IMR-90 (cell line): ENCODE measurements around the gene ABR.

Experiments used
- CEBPB ChIP-seq: IDR thresholded peaks from 2 replicates; pipeline ENCODE4 v1.6.1; 2012; ENCODE audit warnings: low read depth, low read length, improper control_type of control experiment
- CHD1 ChIP-seq: IDR thresholded peaks from 2 replicates; pipeline ENCODE4 v1.6.1; 2012; ENCODE audit warnings: low read depth, low read length, improper control_type of control experiment
- ELK1 ChIP-seq: fragments of 150-350 bp; IDR thresholded peaks from 2 replicates; pipeline ENCODE4 v1.6.1; 2016; ENCODE audit warnings: low read depth, mild to moderate bottlenecking, low read length, moderate library complexity, borderline replicate concordance
- MAZ ChIP-seq: IDR thresholded peaks from 2 replicates; pipeline ENCODE4 v1.6.1; 2012; ENCODE audit warnings: low read depth, mild to moderate bottlenecking, low read length, improper control_type of control experiment, moderate library complexity, borderline replicate concordance
- MXI1 ChIP-seq: IDR thresholded peaks from 2 replicates; pipeline ENCODE4 v1.6.1; 2012; ENCODE audit warnings: low read depth, mild to moderate bottlenecking, low read length, moderate library complexity, borderline replicate concordance
- NFE2L2 ChIP-seq: fragments of 150-350 bp; IDR thresholded peaks from 2 replicates; pipeline ENCODE4 v1.6.1; 2016; ENCODE audit warnings: low read depth, mild to moderate bottlenecking, low read length
- POLR2A ChIP-seq: IDR thresholded peaks from 2 replicates; pipeline ENCODE4 v1.6.1; 2012; ENCODE audit warnings: mild to moderate bottlenecking, low read depth, low read length
- RAD21 ChIP-seq: IDR thresholded peaks from 2 replicates; pipeline ENCODE4 v1.6.1; 2012; ENCODE audit warnings: low read length, improper control_type of control experiment
- RCOR1 ChIP-seq: IDR thresholded peaks from 2 replicates; pipeline ENCODE4 v1.6.1; 2012; ENCODE audit warnings: mild to moderate bottlenecking, low read length, improper control_type of control experiment; ENCODE audit not compliant: insufficient replicate concordance
- RFX5 ChIP-seq: IDR thresholded peaks from 2 replicates; pipeline ENCODE4 v1.8.0; 2012; ENCODE audit warnings: low read depth, mild to moderate bottlenecking, low read length, moderate library complexity
- SMC3 ChIP-seq: fragments of 150-350 bp; IDR thresholded peaks from 2 replicates; pipeline ENCODE4 v1.6.1; 2016; ENCODE audit warnings: low read depth, mild to moderate bottlenecking, antibody characterized with exemption, low read length, moderate library complexity
- TF ChIP-seq, protein P1 (sequence below): conservative IDR thresholded peaks from 2 replicates; pipeline ENCODE4 v1.5.1; 2012; ENCODE audit warnings: mild to moderate bottlenecking, low read depth, low read length, improper control_type of control experiment

GRCh38 chr17:1142561-1142971 lies 37.2 kb downstream of the ABR start:
- TF ChIP-seq, protein P1, sequence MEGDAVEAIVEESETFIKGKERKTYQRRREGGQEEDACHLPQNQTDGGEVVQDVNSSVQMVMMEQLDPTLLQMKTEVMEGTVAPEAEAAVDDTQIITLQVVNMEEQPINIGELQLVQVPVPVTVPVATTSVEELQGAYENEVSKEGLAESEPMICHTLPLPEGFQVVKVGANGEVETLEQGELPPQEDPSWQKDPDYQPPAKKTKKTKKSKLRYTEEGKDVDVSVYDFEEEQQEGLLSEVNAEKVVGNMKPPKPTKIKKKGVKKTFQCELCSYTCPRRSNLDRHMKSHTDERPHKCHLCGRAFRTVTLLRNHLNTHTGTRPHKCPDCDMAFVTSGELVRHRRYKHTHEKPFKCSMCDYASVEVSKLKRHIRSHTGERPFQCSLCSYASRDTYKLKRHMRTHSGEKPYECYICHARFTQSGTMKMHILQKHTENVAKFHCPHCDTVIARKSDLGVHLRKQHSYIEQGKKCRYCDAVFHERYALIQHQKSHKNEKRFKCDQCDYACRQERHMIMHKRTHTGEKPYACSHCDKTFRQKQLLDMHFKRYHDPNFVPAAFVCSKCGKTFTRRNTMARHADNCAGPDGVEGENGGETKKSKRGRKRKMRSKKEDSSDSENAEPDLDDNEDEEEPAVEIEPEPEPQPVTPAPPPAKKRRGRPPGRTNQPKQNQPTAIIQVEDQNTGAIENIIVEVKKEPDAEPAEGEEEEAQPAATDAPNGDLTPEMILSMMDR = no peak
- no peak for TF ChIP-seq POLR2A
- TF ChIP-seq NFE2L2 = no peak
- no peak for TF ChIP-seq RAD21
- TF ChIP-seq CEBPB = no peak
- no peak for TF ChIP-seq ELK1
- TF ChIP-seq SMC3 = no peak
- TF ChIP-seq RFX5 = no peak
- no peak for TF ChIP-seq MXI1
- no peak for TF ChIP-seq RCOR1
- no peak for TF ChIP-seq MAZ
- no peak for TF ChIP-seq CHD1
